ENCODE results near the gene PDAP1. TPM values are rescaled to one million over a fixed set of nuclear protein-coding genes. Genes with fewer than 3 reads are reported as not detected.

PDAP1 gene
- total and polyA plus RNA-seq, 10 of the 15 experiments (the other 5 are each of a cell fraction or from before 2014, with no cell fraction given), result 6.6 to 200 (median 87.7) TPM

- CTCF ChIA-PET, result no interaction called here
- Histone ChIP-seq H3K4me1 (ENCODE audit: control insufficient read depth, insufficient read depth, low read length) (peaks cover 7% of the 10 kb centered on the region), H3K4me2 (ENCODE audit: control insufficient read depth, insufficient read depth) (no peak overlapping the region), H3K27ac (ENCODE audit: control insufficient read depth, insufficient read depth) (no peak overlapping the region), H3K27me3 (replicated peaks in 1 of 2; ENCODE audit: control insufficient read depth in 2 of 2, insufficient read depth in 2 of 2, low read length in 1 of 2) (no peaks in the 10 kb centered on the region), H3K4me3 (no peak overlapping the region), H3K9me3 (replicated peaks; ENCODE audit: control insufficient read depth, insufficient read depth, low read length) (no peaks in the 10 kb centered on the region), H3K36me3 (ENCODE audit: control insufficient read depth in 2 of 2, insufficient read depth in 2 of 2, low read length in 1 of 2) (peaks cover 14 to 15% of the 10 kb centered on the region in 2 experiments), H3K9ac (ENCODE audit: control insufficient read depth, insufficient read depth, low read length) (no peak overlapping the region), H2AFZ (ENCODE audit: control insufficient read depth, low read depth, low read length) (no peak overlapping the region), H4K20me1 (ENCODE audit: control insufficient read depth, insufficient read depth) (no peaks in the 10 kb centered on the region), H3K79me2 (ENCODE audit: control insufficient read depth, insufficient read depth, low read length) (peaks cover 48% of the 10 kb centered on the region)
- RAD21 ChIA-PET (ENCODE audit: unreplicated experiment), result no interaction called here
- no peak for FAIRE-seq
- no TSS peak for BruUV-seq (replicated peaks)
- no peak for ATAC-seq
- SMC1A ChIA-PET (ENCODE audit: uncharacterized antibody, unreplicated experiment), result no interaction called here
- in situ Hi-C loops (cut with MboI), result no loop called here
- intact Hi-C loops (cut with micrococcal nuclease; ENCODE audit: unreplicated experiment), result loop anchor here (5.0 kb wide), 1 partner anchor 33 kb away; the partner anchor contains the start of gene ARPC1B
- WGBS (ENCODE audit: insufficient coverage, insufficient replicate concordance, low lambda C conversion rate, missing lambda C conversion rate), result 99% methylated on average over 9 of the region's 10 CpGs
- no peak for DNase-seq (ENCODE audit: low read depth, low spot score)
- POLR2A ChIA-PET, result interaction anchor here (0.6 kb wide), 1 partner anchor 1213 kb away, joined by 3 read pairs; no protein-coding TSS in a partner anchor
- TF ChIP-seq ATF7 (IDR thresholded peaks at IDR 0.05; ENCODE audit: low read depth), result no peak
- TF ChIP-seq, protein P1, sequence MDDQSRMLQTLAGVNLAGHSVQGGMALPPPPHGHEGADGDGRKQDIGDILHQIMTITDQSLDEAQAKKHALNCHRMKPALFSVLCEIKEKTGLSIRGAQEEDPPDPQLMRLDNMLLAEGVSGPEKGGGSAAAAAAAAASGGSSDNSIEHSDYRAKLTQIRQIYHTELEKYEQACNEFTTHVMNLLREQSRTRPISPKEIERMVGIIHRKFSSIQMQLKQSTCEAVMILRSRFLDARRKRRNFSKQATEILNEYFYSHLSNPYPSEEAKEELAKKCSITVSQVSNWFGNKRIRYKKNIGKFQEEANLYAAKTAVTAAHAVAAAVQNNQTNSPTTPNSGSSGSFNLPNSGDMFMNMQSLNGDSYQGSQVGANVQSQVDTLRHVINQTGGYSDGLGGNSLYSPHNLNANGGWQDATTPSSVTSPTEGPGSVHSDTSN (IDR thresholded peaks at IDR 0.05; ENCODE audit: insufficient replicate concordance, low read depth, low read length), result no peak
- no peak for TF ChIP-seq MEF2B (IDR thresholded peaks at IDR 0.05; ENCODE audit: partially characterized antibody, poor library complexity, severe bottlenecking)
- no peak for TF ChIP-seq RCOR1 (conservative IDR thresholded peaks at IDR 0.05; ENCODE audit: low read depth, low read length)
- TF ChIP-seq POU2F2 (IDR thresholded peaks at IDR 0.05; ENCODE audit: borderline replicate concordance, low read depth, low read length), result no peak
- TF ChIP-seq POLR2A (IDR thresholded peaks at IDR 0.05; ENCODE audit: low read depth, low read length), result no peak
- TF ChIP-seq RAD51 (IDR thresholded peaks at IDR 0.05), result no peak
Measured at GRCh38 chr7:99404977-99405320, 3.4 kb downstream of the PDAP1 start.
